HG03565 (cell line): Measurements from ENCODE around the gene EHF.
"Not testable (repeated sequence)": the region's sequence is repeated elsewhere in the genome, so short reads cannot be mapped to it uniquely, and the experiment has no call there.

Experiments used
- ATAC-seq: cut with Tn5 transposase; IDR thresholded peaks from one replicate; pipeline ENCODE4 v1.9.1; 2021; ENCODE audit warnings: mild to moderate bottlenecking, moderate library complexity; ENCODE audit not compliant: unreplicated experiment

EHF gene

DNA sequence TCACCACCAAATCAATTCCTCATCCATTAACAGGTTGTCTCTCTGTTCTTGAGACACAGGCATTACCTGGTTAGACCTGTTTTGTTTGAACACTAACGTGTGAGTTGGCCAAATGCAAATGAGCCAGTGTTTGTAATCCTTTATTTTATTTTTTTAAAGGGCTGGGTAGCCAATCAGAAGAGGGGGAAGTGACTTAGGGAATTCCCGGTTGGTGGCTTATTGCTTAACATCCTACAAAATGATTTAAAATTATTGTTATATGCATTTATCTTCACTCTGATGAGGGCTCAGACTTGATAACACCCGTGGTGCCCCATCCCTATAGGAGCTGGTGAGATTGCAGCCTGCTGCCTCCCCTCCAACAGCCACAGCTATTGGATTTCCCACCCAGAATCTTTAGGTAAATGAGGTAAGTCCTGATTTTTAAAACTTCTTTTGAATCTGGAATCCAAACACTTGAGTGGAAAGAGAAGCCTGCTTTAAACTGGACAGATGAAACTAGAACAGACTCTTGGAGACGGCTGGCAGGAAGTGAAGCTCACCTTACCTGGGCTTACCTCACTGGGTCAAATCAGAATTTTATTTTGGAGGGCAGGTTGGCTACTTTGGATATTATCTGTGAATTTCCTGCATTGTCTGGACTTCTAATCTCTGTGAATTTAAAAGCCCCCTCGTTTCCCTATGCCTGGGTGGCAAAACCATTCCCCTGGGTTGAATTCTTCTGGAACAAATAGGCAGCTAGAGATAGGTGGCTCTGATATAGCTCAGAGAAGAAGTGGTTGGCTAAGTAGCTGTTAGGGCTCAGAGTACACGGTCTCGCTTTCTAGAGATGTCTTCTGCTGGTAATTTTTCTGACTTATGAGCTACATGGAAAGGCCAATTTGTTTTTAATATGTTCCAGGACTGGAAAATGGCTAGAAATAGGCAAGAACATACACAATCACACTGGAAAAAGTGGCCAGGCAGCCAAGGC lies at the start of gene EHF:
EHF (plus strand) TSS at position 274 of the 973 bp plus-strand sequence. CDS start 21,538 bp downstream, outside the sequence.
- no peak for ATAC-seq

DNA sequence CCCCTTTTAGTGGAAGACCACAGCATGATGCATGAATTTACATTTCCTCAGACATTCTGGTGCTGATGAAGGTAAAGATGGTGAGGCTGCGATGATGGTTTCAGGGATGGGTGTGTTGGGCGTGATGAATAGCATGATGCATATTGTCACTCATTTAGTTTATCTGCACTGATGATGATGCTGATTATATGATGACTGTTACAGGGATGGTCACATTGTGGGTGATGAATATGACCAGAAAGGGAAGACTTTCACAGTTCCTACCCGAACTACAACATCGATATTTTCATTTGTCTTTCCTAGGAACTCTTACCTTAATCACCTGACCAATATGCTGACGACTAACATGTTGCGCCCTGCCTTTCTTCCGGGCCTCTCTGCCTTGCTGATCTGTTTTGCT lies 47.4 kb upstream of the EHF start:
- ATAC-seq = no peak

DNA sequence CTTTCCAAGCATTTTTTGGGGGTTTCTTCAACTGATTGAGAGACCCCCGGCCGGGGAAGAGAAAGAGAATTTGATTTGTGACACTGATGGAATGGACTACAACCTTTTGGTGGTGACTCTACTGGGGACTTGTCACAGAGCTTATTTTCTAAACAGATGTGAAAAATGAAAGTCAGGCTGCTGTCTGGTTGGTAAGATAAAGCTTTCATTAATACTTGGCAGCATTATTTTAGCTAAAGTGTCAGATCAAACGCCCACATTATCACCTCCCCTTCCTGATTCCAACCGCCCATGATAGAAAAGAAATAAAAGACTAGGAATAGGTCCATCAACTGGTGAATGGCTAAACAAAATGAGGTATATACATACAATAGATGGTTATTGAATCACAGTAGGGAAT lies 45.6 kb upstream of the EHF start:
- ATAC-seq = no peak

DNA sequence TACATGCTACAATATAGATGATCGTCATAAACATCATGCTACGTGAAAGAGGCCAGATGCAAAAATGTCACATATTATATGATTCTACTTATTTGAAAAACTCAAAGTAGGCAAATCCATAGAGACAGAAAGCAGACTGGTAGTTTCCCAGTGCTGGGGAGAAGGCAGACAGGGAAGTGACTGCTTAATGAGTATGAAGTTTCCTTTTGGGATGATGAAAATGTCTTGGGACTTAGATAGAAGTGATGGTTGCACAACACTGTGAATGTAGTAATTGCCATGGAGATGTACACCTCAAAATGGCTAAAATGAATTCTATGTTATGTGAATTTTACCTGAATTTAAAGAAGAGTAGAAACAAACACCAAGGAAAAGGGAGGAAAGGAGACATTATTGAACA lies 45.2 kb upstream of the EHF start:
- no peak for ATAC-seq

DNA sequence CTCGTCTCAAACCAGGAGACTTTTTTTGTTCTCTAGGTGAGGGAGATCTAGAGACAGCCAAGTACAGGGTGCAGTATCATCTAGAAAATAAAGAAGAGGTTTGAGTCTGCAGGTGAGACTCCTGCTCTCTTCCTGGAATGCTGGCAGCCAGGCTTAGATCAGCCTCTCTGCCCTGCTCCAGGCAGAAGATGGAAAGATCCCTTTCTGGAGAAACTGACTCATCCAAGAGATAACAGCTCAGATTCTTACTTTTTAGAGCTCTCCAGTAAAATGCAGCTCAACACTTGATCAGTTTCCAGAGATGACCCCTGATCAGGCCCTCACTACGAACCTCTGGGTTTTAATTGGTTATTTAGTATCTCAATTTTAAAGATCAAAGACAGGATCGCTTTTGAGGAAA lies 44.6 kb upstream of the EHF start:
- ATAC-seq = no peak

DNA sequence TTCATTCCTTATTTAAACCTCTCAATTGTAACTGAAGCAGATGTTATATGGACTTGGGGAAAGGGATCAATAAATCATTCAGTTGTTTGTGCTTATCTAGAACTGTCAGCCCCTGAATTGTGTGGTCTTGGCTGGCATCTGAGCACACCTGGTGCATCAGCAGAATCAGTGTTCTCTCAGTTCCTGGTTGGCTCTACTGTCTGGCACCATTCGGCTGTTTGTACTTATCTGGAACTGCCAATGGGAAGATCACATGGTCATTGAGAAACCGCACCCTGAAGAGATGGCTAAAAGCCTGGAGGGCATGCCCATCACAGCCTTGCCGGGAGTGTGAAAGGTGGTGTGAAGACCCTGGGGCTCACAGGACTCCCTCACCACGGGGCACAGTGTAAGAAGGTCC lies 37.1 kb upstream of the EHF start:
- no peak for ATAC-seq

DNA sequence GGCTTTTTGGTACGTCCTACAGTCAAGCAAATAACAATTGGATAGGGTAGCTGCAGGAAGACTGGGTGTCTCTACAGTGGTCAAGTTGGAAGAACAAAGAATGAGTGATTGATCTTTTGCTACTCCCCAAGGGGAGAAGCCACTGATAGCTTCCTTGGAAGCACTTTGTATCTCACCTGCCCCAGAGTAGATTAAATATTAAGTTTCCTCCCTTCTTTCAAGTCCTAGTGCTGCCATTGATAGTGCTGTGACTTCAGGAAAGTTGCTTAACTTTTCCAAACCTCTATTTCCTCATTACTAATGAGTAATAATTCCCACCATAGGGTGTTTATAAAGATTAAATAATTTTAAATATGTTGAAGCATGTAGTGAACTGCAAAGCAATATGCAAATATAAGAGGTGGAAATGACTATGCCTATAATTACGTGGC lies 35.6 kb upstream of the EHF start:
- ATAC-seq = no peak

DNA sequence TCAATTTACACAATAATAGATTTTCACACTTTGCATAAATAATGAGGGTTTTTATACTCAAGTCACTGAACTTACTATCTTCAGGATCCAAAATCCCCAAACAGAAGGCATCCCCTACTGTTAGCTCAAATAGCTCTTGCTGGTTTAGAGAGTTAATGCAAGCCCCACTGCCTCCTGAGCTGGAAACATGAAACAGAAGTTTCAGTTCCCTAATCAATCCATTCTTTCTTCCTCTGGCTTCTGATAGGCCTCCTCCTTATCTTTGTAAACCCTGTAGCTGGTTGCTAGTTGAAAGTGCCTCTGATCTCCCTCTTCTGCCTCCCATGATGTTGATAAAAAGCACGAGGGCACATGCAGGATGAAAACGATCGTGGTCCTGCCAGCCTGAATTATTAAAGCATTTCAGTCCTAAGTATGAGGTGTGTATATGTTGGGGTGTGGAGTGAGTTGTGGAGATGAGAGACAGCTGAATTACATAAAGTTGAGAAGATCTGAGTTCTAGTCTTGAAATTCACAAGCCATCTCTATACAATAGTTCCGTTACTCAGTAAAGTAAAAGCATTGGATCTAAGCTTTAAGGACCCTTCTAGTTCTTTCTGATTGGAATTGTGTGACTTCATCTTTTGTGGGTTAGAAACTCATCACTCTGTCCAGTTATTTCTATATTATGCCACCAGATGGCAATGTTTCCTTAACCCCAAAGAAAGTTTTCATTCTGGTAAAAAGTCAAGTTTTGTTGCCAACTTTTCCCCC lies 35.0 kb upstream of the EHF start:
- peak; percentile 79 for ATAC-seq

DNA sequence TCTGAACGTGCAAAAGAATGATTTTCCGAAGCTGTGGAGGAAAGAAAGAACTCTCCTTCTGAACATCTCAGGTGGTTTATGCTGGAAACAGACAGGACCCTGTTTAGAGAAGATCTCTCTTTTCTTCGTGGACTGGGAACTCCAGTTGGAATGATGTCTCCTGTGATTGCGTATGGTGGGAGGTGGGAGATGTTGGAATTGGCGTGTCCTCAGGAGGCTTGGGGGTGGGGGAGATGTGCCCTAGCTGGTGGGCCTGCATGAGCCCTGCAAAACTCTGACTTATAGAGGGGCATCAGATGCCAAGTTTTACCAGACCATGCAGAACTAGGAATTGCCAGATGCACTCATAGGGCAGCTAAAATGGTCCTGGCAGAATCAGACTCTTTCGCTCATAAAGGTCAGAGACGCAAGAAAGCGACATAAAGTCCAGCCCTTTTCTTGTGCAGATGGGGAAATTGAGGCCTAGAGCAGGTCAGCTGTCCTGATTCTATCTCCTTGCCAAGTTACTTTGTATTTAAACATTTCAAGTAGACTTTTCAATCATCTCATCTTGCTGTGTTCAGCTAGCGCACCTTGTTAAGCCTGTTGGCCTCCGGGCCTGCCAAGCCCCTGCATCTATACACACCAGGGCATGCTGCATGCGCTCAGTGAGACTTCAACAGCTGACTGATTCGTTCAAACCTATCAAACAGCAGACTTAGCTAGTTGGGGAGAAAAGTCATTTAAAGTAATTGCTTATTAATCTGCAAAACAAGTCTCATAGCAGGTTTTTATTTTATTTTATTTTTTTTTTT lies 34.2 kb upstream of the EHF start:
- ATAC-seq = no peak

DNA sequence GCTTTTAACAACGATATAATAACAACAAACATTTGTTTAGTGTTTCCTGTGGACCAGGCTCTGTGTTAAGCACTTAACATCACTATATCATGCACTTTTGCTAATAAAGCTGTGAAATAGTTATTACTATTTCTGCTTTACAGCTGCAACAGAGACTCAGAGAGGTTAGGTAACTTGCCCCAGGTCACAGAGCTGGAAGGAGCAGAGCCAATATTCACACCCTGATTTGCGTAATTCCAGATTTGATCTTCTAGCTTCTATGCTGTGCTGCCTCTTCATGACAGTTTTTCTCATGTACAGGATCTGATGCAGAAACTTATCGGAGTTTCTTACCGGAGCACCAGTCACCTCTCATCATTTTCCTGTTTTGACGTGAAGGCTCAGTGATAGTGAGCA lies 33.6 kb upstream of the EHF start:
- ATAC-seq = no peak

DNA sequence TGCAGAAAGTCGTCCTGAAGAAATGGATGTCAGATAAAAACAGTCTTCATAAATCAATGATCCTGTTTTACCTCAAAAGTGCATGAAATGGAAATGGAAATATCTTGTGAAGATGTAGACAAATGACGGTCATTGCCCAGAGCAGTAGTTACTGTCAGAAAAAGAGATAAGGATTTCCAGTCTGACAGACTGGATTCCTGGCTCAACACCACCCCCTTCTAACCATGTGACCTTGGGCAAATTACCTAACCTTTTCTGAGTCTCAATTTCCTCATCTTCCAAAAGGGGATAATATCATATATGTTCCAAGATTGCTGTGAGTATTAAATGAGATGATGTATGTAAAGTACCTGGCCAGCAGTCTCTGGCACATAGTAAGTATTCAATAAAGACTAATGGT lies 32.9 kb upstream of the EHF start:
- ATAC-seq = no peak

DNA sequence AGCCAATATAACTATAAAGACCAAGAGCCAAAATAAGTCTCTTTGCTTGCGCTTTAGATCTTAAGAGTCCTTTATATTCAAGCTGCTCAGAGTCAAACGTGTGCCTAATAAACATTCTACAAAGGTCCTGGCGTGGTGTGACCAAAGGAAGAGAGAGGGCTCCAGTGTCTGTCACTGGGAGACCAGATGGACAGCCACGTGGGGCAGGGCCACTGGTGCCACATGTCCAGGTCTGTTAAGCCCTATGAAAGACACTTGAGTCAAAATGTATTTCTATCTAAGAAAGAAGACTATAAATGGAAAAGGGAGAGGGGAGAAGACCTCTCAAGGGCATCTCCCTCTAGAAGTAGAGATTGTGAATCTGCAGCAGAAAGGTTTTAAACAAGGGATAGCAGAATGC lies 32.2 kb upstream of the EHF start:
- no peak for ATAC-seq

DNA sequence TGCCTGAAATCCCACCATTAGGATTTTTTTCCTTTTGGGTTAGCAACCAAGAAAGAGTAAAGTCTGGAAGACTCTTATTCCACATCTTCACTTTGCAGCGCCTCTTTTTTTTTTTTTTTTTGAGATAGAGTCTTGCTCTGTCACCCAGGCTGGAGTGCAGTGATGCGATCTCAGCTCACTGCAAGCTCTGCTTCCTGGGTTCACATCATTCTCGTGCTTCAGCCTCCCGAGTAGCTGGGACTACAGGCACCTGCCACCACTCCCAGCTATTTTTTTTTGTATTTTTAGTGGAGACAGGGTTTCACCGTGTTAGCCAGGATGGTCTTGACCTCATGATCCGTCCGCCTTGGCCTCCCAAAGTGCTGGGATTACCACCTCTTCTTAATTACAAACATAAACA lies 31.7 kb upstream of the EHF start:
- not testable (repeated sequence) for ATAC-seq

DNA sequence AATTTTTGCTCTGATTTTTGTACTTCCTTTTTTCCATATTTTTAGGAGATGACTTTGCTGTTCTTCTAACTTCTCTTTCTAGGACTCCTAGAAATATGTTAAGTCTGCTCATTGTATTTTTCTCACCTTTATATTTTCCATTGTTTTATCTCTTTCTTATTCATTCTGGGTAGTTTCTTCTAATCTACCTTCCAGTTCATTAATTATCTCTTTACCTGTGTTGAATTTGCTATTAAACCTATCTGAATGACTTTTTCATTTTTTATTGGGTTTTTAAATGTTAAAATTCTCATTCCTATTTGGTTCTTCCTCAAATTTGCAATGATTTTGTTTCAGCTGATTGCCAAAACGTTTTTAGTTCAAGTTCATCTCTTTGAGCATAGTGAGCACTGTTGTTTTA lies 27.8 kb upstream of the EHF start:
- no peak for ATAC-seq

DNA sequence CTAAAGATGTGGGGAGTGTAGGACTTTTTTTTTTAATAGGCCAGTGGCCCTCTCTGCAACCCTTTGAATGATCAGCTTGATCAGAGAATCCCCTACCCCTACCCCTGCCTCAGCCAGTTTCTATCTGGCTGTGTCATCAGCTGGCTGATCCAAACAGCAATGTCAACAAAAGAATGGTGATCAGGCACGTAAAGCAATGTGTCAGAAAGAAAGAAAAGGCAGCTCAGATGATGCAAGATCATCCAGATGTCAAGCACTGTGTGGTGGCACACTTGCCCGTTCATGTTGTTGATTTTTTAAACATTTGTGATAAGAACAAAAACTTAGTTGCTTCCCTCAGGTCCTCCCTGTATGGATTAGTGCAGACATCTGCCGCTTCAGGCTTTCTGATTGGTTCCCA lies 26.3 kb upstream of the EHF start:
- no peak for ATAC-seq

DNA sequence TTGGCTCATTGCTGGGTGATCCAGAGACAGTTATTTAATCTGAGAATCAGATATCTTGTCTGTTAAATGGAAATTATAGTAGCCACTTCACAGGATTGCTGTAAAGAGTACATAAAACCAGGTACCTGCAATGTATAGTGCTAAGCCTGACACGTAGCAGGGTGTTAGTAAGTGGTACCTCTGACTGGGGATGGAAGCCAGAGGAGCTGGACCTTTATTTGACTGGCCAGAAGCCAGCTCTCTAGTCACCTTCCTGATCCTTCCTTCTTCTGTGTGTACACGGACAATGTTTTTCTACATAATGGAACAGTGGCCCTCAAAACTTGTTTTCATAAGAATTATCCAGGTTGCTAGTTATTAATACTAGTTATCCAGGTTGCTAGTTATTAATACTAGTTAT lies 25.5 kb upstream of the EHF start:
- ATAC-seq = no peak

DNA sequence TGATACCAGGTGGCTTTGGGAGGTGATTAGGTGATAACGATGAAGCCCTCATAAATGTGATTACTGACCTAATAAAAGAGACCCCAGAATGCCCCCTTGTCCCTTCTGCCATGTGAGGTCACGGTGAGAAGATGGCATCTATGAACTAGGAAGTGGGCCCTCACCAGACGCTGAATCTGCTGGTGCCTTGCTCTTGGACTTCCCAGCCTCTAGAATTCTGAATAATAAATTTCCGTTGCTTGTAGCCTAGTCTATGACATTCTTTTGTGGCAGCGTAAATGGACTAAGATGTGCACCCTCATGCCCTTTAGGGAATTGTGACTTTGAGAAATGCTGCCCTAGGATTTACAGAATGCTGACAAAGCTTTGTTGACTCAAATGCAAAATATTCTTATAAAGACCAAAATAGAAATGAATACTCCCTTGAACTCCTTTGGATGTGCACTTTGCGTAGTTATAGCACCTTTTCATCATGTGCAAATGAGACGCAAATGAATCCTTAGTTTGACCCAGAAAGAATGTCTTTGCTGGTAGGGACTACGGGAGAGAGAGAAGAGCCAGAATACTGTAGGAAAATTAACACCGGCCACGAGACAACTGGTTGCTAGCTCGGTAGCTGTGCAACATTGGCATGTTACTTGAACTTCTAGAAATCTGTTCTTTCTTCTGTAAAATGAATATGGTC lies 24.8 kb upstream of the EHF start:
- no peak for ATAC-seq

DNA sequence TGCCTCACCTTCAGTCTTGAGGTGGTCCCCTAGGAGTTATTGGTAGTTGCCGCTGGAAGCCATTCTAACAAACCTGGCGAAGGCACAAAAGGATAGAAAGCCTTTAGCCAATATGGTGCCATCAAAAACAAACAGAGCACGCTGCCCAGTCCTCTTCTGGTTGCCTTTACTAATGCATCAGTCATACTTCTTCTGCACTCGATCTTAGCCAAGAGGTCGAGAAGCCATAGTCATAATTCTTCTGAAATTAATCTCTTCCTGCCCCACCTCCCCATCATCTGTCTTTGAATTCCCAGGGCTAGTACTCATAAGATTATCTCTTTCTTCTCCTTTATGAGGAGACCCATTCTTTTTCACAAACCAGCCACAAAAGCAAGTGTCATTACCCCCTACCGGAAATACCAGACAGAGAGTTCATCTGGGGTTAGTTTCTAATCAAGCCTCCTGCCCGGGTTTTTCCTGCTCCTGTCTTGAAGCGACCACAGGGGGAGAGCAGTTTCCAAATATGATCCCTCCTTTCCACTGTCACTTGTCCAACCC lies 21.4 kb upstream of the EHF start:
- no peak for ATAC-seq

DNA sequence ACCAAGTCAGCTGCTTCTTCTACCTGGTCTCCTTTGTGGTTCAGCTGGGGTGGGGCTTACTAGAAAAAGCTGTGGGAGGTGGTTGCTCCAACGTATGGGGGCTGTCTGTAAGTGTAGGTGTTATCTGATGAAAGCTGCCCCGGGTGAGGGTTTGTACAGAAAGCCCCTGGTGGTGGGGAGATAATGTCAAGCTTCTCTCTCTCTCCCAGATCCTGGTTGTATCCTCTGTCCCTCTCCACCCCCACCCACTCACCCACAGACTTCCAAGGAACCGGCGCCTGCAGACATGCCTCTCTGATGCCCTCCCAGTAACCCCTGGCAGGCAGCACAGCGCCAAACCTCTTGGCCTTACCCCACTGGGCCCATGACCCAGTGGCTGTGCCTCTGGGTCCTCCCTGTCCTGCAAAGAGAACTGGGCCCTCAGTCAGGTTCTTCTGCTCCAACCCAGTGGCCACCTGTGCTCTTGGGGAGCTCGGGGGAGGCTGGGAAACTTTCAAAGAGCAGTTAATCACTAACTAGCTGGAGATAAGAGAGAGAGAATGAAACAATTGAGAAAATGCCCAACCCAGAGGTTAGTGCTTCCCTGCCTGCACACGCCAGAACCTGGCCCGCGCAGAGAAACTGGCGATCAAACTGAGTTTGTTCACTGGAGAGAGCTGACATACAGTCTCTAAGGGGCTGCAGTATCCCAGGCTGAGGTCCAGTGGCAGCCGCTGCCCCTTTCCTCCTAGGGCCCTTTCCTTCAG lies 20.4 kb upstream of the EHF start:
- no peak for ATAC-seq

DNA sequence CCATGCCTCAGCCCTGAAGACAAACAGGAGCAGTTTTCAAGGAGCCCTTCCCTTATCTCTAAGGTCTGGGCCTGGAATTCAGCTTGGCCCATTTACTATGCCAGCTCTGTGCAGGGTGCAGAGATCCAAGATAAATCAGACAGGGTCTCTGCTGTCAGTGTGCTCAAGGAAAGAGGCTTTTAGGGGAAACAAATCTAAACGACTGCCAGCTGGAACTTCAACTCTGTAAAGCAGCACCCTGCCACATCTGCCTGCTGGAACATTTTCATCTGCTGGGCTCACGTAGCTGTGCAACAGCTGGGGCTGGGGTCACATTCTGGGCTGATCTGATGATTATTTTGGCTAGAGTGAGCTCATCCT lies 19.8 kb upstream of the EHF start:
- ATAC-seq = no peak
